GDM1 (cell line): ENCODE data around the gene COQ4.

Experiments used
- DNase-seq: peaks from one replicate; lab custom pipeline; 2025; lab: John Stamatoyannopoulos, UW

The COQ4 gene

GRCh38 chr9:128372784-128373183, 50.1 kb downstream of the COQ4 start:
- DNase-seq = no peak

- no peak for DNase-seq
Measured at GRCh38 chr9:128374221-128374675, 51.6 kb downstream of the COQ4 start.

GRCh38 chr9:128375865-128376264, 53.2 kb downstream of the COQ4 start:
- no peak for DNase-seq

- DNase-seq = no peak
Measured at GRCh38 chr9:128382261-128382660, 59.6 kb downstream of the COQ4 start.

- DNase-seq = no peak
Measured at GRCh38 chr9:128383007-128383753, 60.5 kb downstream of the COQ4 start.
